NCI-H2196 treated with DMSO at 0.1 percent for 48 hours (cell line): ENCODE results near the gene FZD4.
"Not testable (repeated sequence)": the region's sequence is repeated elsewhere in the genome, so short reads cannot be mapped to it uniquely, and the experiment has no call there.

Experiments used
- DNase-seq: peaks from one replicate; lab custom pipeline; 2025; ENCODE audit not compliant: unreplicated experiment; lab: John Stamatoyannopoulos, UW

FZD4 gene

GRCh38 chr11:86938900-86939880, 16.0 kb downstream of the FZD4 start:
- peak; percentile 31 for DNase-seq

GRCh38 chr11:86938203-86938899, 16.8 kb downstream of the FZD4 start:
- DNase-seq = no peak

GRCh38 chr11:86937193-86937806, 17.9 kb downstream of the FZD4 start:
- DNase-seq = not testable (repeated sequence)

GRCh38 chr11:86934926-86935579, 20.1 kb downstream of the FZD4 start:
- no peak for DNase-seq

- DNase-seq = no peak
These were observed 20.7 kb downstream of the FZD4 start for GRCh38 chr11:86934582-86934900.

- DNase-seq = no peak
These were observed 21.2 kb downstream of the FZD4 start for GRCh38 chr11:86933891-86934581.

- DNase-seq = no peak
These were observed 22.0 kb downstream of the FZD4 start for GRCh38 chr11:86932924-86933875.

- no peak for DNase-seq
These were observed 23.0 kb downstream of the FZD4 start for GRCh38 chr11:86932259-86932585.

- no peak for DNase-seq
These were observed 23.5 kb downstream of the FZD4 start for GRCh38 chr11:86931548-86932258.

- DNase-seq = no peak
These were observed 24.1 kb downstream of the FZD4 start for GRCh38 chr11:86930957-86931547.

GRCh38 chr11:86926975-86927374, 28.2 kb downstream of the FZD4 start:
- DNase-seq = no peak

GRCh38 chr11:86923999-86924766, 31.0 kb downstream of the FZD4 start:
- no peak for DNase-seq

- no peak for DNase-seq
These were observed 33.0 kb downstream of the FZD4 start for GRCh38 chr11:86922225-86922624.

- DNase-seq = peak; percentile 5
These were observed 35.5 kb downstream of the FZD4 start for GRCh38 chr11:86919557-86920210.

GRCh38 chr11:86918973-86919372, 36.2 kb downstream of the FZD4 start:
- DNase-seq = no peak

- no peak for DNase-seq
These were observed 36.7 kb downstream of the FZD4 start for GRCh38 chr11:86918496-86918895.

- DNase-seq = no peak
These were observed 37.6 kb downstream of the FZD4 start for GRCh38 chr11:86917589-86917988.
